Suprapubic skin (tissue), 3 donors: Measurements from ENCODE around the gene HLCS.

Experiments
- POLR2A ChIP-seq, 2 donors: fragments of 450-650 bp; IDR thresholded peaks; one replicate each; pipeline ENCODE4 v1.6.1; 2017; ENCODE audit warnings: antibody characterized with exemption in 2 of 2, mild to moderate bottlenecking in 2 of 2, moderate library complexity in 2 of 2
- TF ChIP-seq, protein P1 (sequence below), 2 donors: fragments of 200-600 bp in 1 of 2; fragments of 450-650 bp in 1 of 2; sonication (generic) in 1 of 2; IDR thresholded peaks; one replicate each; pipeline ENCODE4 v1.5.1; 2016 to 2019; ENCODE audit warnings: antibody characterized with exemption in 2 of 2, mild to moderate bottlenecking in 1 of 2, moderate library complexity in 1 of 2

DNA sequence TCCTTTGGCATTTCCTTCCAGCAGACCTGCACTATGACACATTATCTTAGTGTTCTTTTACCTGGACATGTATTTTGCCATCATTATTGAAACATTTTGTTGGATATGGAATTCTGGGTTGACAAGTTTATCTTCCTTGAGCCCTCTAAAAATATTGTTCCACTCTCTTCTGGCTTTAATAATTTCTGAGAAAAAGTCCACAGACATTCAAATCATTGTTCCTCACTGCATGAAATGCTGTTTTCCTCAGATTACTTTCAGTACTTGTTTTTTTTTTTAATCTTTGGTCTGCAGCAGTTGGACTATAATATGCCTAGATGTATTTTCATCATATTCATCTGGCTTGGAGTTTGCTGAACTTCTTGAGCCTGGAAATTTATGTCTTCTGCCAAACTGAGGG is 88.7 kb downstream of the HLCS start:
- TF ChIP-seq POLR2A (IDR thresholded peaks at IDR 0.05), result no peak
- TF ChIP-seq, protein P1, sequence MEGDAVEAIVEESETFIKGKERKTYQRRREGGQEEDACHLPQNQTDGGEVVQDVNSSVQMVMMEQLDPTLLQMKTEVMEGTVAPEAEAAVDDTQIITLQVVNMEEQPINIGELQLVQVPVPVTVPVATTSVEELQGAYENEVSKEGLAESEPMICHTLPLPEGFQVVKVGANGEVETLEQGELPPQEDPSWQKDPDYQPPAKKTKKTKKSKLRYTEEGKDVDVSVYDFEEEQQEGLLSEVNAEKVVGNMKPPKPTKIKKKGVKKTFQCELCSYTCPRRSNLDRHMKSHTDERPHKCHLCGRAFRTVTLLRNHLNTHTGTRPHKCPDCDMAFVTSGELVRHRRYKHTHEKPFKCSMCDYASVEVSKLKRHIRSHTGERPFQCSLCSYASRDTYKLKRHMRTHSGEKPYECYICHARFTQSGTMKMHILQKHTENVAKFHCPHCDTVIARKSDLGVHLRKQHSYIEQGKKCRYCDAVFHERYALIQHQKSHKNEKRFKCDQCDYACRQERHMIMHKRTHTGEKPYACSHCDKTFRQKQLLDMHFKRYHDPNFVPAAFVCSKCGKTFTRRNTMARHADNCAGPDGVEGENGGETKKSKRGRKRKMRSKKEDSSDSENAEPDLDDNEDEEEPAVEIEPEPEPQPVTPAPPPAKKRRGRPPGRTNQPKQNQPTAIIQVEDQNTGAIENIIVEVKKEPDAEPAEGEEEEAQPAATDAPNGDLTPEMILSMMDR (IDR thresholded peaks at IDR 0.05), result no peak
